UCSD-AML1 (cell line): Measurements from ENCODE around the gene TNP2.
"Not testable (repeated sequence)": the region's sequence is repeated elsewhere in the genome, so short reads cannot be mapped to it uniquely, and the experiment has no call there.

Experiments used
- DNase-seq: peaks from one replicate; lab custom pipeline; 2025; ENCODE audit not compliant: unreplicated experiment; lab: John Stamatoyannopoulos, UW

The TNP2 gene

DNA sequence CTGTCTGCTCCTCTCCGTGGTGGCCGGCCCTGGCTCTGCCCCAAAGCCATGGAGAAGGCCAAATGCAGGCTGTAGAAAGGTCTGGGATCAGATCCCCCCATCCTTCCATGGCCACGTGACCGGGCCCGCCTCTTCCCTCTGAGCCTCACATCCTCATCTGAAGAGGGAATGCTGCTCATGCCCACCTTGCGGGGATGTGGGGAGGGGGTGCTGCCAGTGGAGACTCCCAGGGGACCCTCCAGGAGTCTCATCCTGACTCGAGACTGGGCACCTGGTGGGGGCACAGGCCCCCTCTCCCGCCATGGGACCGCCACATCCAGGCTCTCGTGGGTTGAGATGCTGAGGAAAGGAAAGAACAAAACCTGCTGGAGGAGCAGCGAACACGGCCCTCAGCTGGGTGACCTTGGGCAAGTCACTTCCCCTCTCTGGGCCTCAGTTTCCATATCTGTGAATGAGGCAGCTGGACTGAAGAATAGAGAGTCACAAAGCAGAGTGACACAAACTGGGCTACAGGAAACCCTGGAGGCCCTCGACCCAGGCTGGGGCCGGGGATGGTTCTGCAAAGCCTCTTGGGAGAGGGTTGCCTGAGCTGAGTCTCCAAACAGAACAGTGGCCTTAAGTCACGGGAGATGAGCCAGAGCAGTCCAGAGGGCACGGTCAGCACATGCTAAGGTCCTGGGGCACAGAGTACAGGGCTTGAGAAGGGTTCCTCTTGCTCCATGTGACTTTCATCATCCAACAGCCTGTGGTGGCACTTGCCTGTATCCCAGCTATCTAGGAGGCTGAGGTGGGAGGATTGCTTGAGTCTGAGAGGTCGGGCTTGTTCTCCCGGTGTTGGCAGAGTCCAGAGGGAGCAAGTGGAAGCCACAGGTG, 43.2 kb downstream of the TNP2 start:
- no peak for DNase-seq

DNA sequence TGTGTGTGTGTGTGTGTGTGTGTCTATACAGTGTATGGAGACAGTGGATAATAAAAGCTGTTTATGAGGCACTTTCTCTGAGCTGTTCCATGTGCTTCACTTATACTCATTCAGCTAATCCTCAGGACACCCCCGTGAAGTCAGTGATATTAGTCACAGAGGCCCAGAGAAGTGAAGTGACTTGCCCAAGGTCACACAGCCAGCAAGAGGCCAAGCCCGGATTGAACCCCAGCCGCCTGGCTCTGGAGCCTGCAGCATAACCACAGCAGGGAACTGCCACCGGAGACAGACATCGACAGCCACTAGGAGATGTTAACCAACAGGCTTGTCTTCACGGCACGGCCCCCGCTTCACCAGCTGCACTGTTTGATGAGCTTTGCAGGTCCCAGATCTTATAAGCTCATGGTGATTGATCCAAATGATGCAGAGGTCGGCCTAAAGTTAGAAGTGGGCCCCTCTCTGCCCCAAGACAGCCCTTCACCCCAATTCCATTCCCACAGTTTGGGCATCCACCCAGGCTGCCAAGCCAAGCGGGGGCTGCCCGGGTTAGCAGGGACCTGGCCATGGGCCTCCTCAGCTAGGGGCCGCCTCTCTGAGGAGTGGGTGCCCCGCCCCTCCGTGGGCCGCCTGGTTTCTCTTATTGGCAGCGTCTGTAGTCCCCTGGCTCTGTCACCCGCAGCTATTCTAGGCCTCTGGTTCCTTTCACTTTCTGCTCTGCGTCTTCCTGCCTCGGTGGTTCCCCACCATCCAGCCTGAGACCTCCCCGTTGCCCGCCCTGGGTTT, 44.0 kb downstream of the TNP2 start:
- DNase-seq, result peak; percentile 40

DNA sequence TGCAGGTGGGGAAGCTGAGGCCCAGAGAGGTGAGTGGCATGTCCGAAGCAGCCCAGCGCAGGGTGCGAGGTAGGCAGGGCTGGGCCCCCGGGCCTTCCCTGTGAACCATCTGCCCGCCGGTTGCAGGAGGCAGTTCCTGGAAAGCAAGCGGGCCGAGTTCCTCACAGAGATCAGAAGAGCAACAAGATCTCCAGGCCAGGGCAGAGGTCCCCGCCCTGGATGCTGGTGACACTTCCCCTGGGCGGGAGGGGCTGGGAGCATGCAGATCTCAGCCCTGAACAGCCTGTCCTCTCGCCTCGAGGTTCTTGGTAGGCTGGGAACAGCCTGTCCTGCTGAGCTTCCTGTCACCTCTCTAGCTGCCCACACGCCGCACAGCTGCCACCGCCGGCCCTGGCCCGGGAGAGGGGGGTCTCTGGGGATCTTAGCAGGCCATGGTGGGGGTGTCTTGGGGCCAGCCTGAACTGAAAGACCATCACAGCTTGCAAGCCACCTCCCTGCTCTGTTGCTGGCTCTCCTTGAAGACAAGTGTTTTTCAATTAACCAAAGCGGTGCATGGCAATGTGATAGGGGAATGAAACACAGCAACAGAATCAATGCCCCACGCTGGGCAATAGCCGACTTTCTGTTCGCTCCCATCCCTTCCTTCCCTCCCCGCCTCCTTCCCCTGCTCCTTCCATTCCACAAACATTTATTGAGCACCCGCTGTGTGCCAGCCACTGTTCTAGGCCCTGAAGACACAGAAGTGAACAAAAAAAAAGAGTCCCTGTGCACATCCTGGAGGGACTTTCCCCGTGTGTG, 44.8 kb downstream of the TNP2 start:
- peak; percentile 86 for DNase-seq

DNA sequence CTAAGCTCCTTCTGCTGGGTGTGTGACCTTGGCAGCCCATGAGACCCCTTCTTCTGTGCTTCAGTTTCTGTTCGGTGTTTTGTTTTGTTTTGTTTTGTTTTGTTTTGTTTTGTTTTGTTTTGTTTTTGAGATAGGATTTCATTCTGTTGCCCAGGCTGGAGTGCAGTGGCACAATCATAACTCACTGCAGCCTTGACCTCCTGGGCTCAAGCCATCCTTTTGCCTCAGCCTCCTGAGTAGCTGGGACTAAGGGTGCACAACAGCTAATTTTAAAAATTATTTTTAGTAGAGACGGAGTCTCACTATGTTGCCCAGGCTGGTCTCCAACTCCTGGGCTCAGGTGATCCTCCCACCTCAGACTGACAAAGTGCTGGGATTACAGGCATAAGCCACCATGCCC, 48.6 kb downstream of the TNP2 start:
- DNase-seq, result not testable (repeated sequence)

DNA sequence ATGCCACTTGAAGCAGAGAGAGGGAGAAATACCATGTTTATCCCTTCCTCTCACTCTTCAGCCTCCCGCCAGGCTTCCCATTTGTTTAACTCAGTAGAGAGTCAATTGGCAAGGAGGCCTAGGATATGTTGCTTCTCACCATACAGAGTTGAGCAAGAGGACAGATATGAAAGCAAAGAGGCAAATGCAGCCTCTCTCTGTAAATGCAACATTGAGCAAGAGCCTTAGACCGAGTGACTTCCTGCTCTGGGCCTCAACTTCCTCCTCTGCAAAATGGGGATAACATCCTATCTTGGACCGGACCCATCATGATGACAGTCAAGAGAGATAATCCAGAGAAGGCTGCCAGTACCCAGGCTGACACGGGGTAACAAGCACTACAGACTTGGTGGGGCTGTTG, 49.9 kb downstream of the TNP2 start:
- DNase-seq, result no peak

DNA sequence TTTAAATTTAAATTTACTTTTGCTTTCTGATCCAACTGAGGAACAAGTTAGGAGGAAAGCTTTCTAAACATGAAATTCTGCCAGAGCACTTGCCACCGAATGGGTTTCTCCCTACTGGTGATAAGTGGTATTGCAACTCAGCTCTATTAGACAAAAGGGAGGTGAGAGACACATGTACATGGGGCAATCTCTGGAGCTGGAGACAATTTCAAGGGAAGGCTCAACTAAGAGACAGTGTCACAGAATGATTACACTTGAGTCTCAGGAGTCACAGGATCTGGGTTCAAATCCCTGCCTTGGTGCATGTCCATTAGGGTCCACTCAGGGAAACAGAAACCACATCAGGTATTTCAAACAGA, 50.5 kb downstream of the TNP2 start:
- DNase-seq, result no peak
